DMS153 (cell line): ENCODE data around the gene IL12RB1.
A peak's percentile ranks its signal among the peaks of the same experiment; 100 is the strongest.
"Not testable (repeated sequence)": the region's sequence is repeated elsewhere in the genome, so short reads cannot be mapped to it uniquely, and the experiment has no call there.

ENCODE experiments used
- DNase-seq: peaks from one replicate; lab custom pipeline; 2025; lab: John Stamatoyannopoulos, UW

Gene IL12RB1

DNA sequence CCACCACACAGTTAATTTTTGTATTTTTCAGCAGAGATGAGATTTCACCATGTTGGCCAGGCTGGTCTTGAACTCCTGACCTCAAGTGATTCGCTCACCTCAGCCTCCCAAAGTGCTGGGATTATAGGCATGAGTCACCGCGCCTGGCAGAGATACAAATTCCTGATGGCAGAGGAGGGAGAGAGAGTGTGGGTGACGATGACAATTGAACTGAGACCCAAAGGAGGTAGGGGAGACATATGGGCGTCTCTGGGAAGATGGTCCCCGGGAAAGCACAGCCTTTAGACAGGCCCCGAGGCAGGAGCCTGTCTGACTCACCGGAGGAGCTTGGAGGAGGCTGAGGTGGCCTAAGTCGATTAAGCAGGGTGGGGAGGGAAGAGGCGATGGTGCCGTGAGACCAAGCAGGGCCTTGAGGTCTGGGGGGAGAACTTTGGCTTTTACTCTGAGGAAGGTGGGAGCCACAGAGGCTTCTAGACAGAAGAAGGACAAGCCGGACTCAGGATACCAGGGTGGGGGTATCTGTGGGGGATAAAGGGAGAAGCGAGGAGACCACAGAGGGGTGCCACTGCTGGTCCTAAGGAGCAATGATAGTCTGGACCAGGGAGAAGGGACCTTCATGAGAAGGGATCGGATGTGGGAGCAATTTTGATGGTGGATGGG is 40.5 kb downstream of the IL12RB1 start:
- no peak for DNase-seq

- DNase-seq, result no peak
Measured at GRCh38 chr19:18045307-18046050, 41.3 kb downstream of the IL12RB1 start.

- DNase-seq, result peak; percentile 70
Measured at GRCh38 chr19:18044825-18045304, 41.9 kb downstream of the IL12RB1 start.

GRCh38 chr19:18043676-18044075 is 43.1 kb downstream of the IL12RB1 start:
- no peak for DNase-seq

- no peak for DNase-seq
Measured at GRCh38 chr19:18041054-18041453, 45.7 kb downstream of the IL12RB1 start.

DNA sequence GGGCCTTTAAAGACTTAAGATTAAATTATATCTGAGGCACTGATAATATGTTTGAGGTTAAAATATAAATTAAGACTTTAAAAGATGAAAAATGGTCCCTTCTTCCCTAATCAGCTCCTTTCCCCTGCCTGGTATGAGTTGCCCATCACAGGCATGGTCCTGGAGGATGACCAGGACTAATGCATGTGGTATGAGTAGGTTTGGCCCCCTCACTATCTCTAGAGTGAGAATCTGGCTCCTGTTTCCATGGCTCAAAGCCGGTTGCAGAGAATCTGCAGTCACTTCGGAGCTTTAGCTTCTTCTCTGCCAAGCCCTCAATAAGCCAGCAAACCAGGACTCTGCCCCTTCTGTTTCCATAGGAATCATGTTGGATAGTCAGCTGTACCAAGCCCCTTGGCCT is 54.6 kb downstream of the IL12RB1 start:
- DNase-seq, result not testable (repeated sequence)

DNA sequence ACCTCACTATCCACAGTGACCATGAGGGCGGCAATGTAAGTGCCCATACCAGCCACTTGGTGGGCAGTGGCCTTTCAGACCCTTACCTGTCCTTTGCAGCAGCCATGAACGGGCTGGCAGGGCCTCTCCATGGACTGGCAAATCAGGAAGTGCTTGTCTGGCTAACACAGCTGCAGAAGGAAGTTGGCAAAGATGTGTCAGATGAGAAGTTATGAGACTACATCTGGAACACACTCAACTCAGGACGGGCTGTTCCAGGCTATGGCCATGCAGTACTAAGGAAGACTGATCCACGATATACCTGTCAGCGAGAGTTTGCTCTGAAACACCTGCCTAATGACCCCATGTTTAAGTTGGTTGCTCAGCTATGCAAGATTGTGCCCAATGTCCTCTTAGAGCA is 55.3 kb downstream of the IL12RB1 start:
- not testable (repeated sequence) for DNase-seq

DNA sequence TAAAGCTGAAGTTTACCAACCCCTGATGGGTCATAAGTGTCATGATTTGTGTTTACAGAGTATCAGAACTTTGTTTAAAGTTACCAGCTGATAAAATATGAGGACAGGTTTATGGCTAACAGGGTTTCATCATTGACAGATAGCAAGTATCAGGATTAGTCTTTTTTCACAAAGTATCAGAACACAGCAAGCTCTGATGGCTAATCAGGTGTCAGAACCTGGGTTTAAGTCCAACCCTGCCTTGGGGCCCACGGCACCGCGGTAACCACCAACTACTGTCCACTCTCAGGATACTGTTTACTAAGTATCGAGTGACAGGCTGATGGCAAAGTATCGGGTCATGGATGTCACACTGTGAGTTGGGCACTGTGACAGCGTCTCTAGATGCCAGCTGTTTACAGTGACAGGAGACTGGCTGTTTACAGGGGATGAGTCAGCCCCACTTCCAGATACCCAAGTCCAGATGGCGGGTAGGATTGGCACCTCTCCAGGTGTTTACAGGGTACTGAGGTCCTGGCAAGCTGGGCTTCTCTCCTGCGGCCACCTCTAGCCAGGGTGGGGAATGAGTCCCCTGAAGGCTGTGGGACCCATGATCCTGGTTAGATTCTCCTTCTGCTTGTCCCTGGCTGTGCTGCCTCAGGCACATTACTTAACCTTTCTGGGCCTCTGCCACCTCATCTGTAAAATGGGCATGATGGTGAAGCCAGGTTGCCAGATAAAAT is 57.0 kb downstream of the IL12RB1 start:
- peak; percentile 87 for DNase-seq

DNA sequence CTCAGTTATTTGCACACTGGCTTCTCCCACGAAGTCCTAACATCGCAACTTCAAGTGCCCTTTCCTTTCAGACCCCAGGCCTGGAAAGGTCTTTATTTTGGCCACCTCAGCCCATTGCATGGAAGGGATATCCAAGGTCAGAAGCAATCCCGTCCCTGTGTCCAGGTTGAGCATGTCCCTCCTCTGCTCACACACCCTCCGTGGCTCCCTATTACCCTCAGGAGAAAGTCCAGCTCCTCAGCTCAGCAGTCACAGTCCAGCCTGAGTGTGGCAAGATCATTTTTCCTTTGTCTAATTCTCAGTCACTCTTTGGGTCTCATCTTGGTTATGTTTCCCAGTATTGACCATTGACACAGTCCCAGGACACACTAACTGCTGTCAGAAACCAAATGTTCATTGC is 59.6 kb downstream of the IL12RB1 start:
- no peak for DNase-seq

GRCh38 chr19:18023622-18024251 is 63.0 kb downstream of the IL12RB1 start:
- peak; percentile 57 for DNase-seq

DNA sequence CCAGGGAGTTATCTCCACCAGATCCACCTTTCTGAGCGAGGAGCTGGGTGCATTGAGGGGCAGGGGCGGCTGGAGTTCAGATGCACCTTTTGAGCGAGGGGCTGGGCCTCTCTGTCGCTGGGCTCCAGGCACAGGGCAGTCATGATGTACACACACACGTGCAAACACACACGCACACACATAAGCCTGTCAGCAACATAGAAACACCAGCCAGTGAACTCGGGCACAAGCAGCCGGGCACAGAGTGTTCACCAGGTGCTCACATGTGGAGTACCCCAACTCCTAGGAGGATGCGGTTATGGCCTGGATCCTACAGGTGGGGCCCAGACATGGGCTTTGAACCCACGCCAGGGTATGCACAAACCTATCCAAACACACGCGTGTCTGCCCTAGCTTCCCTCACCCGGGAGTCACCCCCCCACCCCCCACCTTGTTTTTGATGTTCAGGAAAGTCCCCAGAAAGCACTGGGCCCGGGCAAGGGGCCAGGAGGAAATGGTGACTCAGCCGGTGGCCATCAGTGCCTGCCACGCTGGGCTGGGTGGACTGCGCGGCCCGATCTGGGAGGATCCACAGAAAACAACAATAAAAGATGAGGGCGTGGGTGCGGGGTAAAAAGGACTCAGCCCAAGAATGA is 65.5 kb downstream of the IL12RB1 start:
- no peak for DNase-seq

GRCh38 chr19:18020212-18021085 is 66.3 kb downstream of the IL12RB1 start:
- no peak for DNase-seq

- no peak for DNase-seq
Measured at GRCh38 chr19:18017275-18018083, 69.3 kb downstream of the IL12RB1 start.

GRCh38 chr19:18016209-18016910 is 70.4 kb downstream of the IL12RB1 start:
- DNase-seq, result no peak

DNA sequence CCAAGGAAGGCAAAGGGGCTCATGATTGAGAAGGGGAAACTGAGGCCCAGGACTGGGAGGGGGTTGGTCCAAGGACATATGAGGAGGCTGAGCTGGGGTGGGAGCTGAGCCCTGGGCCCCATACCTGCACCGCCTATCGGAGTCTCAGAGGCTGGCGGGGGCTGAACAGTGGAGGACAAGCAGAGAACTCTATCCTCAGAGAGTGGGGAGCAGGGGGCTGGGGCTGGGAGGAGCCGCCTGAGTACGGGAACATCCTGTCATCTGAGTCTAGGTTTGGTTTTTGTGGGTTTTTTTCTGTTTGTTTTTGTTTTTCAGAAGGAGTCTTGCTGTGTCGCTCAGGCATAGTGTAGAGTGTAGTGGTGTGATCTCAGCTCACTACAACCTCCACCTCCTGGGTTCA is 72.5 kb downstream of the IL12RB1 start:
- DNase-seq, result no peak

DNA sequence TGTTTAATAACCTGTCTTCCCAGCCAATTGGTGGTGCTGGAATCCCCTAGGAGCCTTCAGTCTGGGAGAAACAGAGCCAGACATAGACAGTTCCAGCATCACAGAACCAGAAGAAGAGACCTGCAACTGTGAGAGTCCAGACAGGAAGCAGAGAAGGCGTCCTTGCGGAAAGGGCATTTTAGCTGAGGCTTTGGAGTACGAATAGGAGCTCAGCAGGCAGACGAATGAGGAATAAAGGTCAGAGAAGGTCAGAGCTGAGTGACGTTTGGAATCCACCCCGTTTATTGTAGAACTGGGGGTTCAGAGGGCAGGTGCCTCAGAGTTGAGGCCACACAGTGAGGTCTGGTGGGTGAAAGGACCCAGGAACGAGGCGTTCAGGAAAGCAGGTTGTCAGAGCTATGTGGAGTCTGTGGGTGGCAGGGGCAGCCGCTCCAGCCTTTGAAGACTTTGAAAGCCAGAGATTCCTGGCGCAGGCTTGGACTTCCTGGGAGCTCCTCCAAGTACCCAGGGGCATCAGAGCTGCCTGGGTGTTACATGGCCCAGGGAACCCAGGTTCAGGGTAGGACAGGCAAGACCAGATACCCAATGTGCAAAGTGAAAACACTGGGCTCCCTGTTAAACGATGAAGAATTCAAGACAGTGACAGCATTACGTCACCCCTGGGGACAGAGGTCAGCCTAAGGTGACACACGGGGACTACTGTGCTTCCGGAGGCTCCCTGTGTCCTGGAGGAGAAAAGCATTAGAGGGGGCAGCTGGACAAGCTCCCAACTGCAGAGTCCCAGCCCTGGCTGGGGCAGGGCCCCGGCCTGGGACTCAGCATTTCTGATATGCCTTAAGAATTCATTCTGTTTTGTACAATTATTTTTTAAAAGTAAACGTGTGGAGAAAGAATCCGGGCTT is 73.3 kb downstream of the IL12RB1 start:
- no peak for DNase-seq

DNA sequence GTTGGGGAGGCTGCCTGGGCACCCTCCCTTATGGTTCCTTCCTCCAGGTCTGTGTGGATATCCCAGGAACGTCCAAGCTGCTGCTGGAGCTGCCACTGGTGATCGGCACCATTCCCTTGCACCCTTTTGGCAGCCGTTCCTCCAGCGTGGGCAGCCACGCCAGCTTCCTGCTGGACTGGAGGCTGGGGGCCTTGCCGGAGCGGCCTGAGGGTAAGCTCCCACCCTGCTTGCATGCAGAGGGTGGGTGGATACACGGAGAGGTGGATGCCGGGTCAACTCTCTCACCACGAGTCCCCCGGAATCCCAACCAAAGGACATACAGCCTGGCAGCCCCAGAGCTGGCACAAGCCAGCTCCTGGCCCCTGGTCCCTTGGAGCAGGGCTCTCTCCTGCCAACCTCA is 76.6 kb downstream of the IL12RB1 start:
- DNase-seq, result no peak

- no peak for DNase-seq
Measured at GRCh38 chr19:18009412-18010066, 77.2 kb downstream of the IL12RB1 start.
